Measurements from ENCODE around the gene IQUB.

Gene IQUB

DNA sequence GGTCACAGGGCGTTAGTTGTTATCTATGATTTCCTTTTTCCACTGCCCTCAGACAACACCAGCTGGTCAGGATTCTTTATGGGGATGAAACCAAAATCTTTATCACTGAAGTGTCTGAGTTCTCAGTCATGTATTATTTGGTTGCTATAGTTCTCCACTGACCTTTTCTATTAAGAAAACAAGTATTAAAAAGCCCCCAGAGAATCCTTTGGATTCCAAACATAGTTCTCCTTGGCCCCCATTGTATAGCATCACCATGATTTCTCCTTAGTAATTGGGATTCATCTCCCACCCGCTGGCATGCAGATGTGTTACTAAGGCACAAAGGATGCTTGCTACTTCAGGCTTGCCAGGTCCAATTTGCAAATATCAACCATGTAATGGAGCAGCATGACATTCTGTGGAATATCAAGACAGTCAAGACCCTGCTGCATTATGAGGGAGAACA lies 94.3 kb downstream of the IQUB start:
- no peak for TF ChIP-seq EZH2phosphoT487 (IDR thresholded peaks at IDR 0.05; ENCODE audit: borderline replicate concordance)
- TF ChIP-seq, protein P1, sequence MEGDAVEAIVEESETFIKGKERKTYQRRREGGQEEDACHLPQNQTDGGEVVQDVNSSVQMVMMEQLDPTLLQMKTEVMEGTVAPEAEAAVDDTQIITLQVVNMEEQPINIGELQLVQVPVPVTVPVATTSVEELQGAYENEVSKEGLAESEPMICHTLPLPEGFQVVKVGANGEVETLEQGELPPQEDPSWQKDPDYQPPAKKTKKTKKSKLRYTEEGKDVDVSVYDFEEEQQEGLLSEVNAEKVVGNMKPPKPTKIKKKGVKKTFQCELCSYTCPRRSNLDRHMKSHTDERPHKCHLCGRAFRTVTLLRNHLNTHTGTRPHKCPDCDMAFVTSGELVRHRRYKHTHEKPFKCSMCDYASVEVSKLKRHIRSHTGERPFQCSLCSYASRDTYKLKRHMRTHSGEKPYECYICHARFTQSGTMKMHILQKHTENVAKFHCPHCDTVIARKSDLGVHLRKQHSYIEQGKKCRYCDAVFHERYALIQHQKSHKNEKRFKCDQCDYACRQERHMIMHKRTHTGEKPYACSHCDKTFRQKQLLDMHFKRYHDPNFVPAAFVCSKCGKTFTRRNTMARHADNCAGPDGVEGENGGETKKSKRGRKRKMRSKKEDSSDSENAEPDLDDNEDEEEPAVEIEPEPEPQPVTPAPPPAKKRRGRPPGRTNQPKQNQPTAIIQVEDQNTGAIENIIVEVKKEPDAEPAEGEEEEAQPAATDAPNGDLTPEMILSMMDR (conservative IDR thresholded peaks at IDR 0.05; ENCODE audit: low read length), result no peak
- H3K4me3 ChIP-seq (ENCODE audit: low read length, poor library complexity, severe bottlenecking), result no peak overlapping the region
- H3F3A ChIP-seq (ENCODE audit: low read depth), result no peaks in the 10 kb centered on the region
- no peaks in the 10 kb centered on the region for H3K9me3 ChIP-seq (ENCODE audit: insufficient read depth, low read depth, low read length)
- H3K4me1 ChIP-seq (ENCODE audit: insufficient read depth, low read length, poor library complexity, severe bottlenecking), result no peaks in the 10 kb centered on the region
- no peaks in the 10 kb centered on the region for H3K36me3 ChIP-seq (ENCODE audit: insufficient read depth, low read length)
- no peak overlapping the region for H3K9ac ChIP-seq (ENCODE audit: low read depth, low read length, poor library complexity, severe bottlenecking)
- no peaks in the 10 kb centered on the region for H3K27me3 ChIP-seq (ENCODE audit: insufficient read depth, low read length, poor library complexity, severe bottlenecking)
- no peak overlapping the region for H3K4me2 ChIP-seq (ENCODE audit: low read depth, low read length, poor library complexity, severe bottlenecking)
- no peaks in the 10 kb centered on the region for H4K20me1 ChIP-seq (ENCODE audit: insufficient read depth, low read length, poor library complexity, severe bottlenecking)
- H3K79me2 ChIP-seq (ENCODE audit: insufficient read depth, low read length), result no peaks in the 10 kb centered on the region
- H2AFZ ChIP-seq (ENCODE audit: low read length), result no peak overlapping the region
- H3K9me2 ChIP-seq (replicated peaks; ENCODE audit: low read depth, low read length), result no peaks in the 10 kb centered on the region

DNA sequence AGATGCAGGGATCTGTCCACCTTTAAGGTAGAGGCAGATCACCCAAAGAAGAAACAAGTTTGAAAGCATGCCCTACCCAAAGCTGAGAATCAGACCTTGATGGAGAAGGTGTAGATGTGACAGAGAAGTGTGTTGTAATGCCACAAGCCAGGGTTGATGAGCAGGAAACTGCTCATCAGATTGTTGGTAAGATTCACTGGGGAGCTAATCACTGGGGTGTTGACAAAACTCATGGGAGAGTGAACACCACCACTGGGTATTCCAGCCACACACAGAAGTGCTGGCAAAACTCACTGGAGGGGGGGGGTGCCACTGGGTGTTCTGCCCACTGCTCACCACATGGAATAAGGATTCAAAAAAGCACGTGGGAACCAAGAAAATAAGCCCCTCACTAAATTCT lies 95.2 kb downstream of the IQUB start:
- no peak overlapping the region for H3K9ac ChIP-seq (ENCODE audit: low read depth, low read length, poor library complexity, severe bottlenecking)
- H3K27me3 ChIP-seq (ENCODE audit: insufficient read depth, low read length, poor library complexity, severe bottlenecking), result no peaks in the 10 kb centered on the region

DNA sequence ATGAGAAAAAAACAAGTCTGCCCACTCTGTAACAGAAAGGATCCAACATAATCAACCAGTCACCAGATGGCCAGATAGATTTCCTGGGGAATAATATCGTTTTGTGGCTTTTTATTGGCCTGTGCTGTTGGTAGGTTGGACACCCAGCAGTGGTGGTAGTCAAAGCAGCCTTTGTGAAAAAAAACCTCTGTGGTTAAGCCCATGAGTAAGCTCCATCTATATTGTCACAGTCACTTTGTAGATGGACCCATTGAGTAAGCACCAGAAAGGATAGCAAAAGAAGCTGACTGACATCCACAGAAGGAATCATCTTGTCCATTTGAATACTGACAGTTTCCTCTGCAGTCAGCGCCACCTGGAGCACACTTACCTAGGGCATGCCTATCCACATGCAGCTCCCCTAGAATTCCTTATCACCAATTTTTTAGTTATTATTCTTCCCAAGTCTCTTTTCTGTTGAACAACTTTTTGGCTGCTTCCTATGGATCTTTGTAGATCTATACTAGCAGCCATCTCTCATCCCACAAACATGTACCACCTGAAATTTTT lies 96.9 kb downstream of the IQUB start:
- Histone ChIP-seq H3K36me3 (ENCODE audit: insufficient read depth, low read length) (no peaks in the 10 kb centered on the region), H3K4me2 (ENCODE audit: low read depth, low read length, poor library complexity, severe bottlenecking) (no peak overlapping the region), H4K20me1 (ENCODE audit: insufficient read depth, low read length, poor library complexity, severe bottlenecking) (no peaks in the 10 kb centered on the region), H3K79me2 (ENCODE audit: insufficient read depth, low read length) (no peaks in the 10 kb centered on the region), H3K4me1 (ENCODE audit: insufficient read depth, low read length, poor library complexity, severe bottlenecking) (no peaks in the 10 kb centered on the region), H3K9me3 (ENCODE audit: insufficient read depth, low read depth, low read length) (no peaks in the 10 kb centered on the region), H2AFZ (ENCODE audit: low read length) (no peak overlapping the region), H3F3A (ENCODE audit: low read depth) (no peaks in the 10 kb centered on the region), H3K9me2 (replicated peaks; ENCODE audit: low read depth, low read length) (no peaks in the 10 kb centered on the region), H3K27me3 (ENCODE audit: insufficient read depth, low read length, poor library complexity, severe bottlenecking) (no peaks in the 10 kb centered on the region), H3K9ac (ENCODE audit: low read depth, low read length, poor library complexity, severe bottlenecking) (no peak overlapping the region), H3K4me3 (ENCODE audit: low read length, poor library complexity, severe bottlenecking) (no peak overlapping the region)
- TF ChIP-seq EZH2phosphoT487 (IDR thresholded peaks at IDR 0.05; ENCODE audit: borderline replicate concordance), result no peak
- TF ChIP-seq, protein P1 (conservative IDR thresholded peaks at IDR 0.05; ENCODE audit: low read length), result no peak

More for the DNA sequence above, 95.2 kb downstream of the IQUB start:
- H3K79me2 ChIP-seq (ENCODE audit: insufficient read depth, low read length), result no peaks in the 10 kb centered on the region
- no peaks in the 10 kb centered on the region for H3K36me3 ChIP-seq (ENCODE audit: insufficient read depth, low read length)
- H2AFZ ChIP-seq (ENCODE audit: low read length), result no peak overlapping the region
- no peak for TF ChIP-seq EZH2phosphoT487 (IDR thresholded peaks at IDR 0.05; ENCODE audit: borderline replicate concordance)
- TF ChIP-seq, protein P1 (conservative IDR thresholded peaks at IDR 0.05; ENCODE audit: low read length), result no peak
- no peaks in the 10 kb centered on the region for H3K9me3 ChIP-seq (ENCODE audit: insufficient read depth, low read depth, low read length)
- no peak overlapping the region for H3K4me3 ChIP-seq (ENCODE audit: low read length, poor library complexity, severe bottlenecking)
- no peaks in the 10 kb centered on the region for H4K20me1 ChIP-seq (ENCODE audit: insufficient read depth, low read length, poor library complexity, severe bottlenecking)
- H3F3A ChIP-seq (ENCODE audit: low read depth), result no peaks in the 10 kb centered on the region
- H3K4me2 ChIP-seq (ENCODE audit: low read depth, low read length, poor library complexity, severe bottlenecking), result no peak overlapping the region
- no peaks in the 10 kb centered on the region for H3K9me2 ChIP-seq (replicated peaks; ENCODE audit: low read depth, low read length)
- no peaks in the 10 kb centered on the region for H3K4me1 ChIP-seq (ENCODE audit: insufficient read depth, low read length, poor library complexity, severe bottlenecking)
